ENCODE measurements around the gene CEP131. TPM values are rescaled to one million over a fixed set of nuclear protein-coding genes. Genes with fewer than 3 reads are reported as not detected.
A peak's percentile ranks its signal among the peaks of the same experiment; 100 is the strongest.
"Not testable (repeated sequence)": the region's sequence is repeated elsewhere in the genome, so short reads cannot be mapped to it uniquely, and the experiment has no call there.

The CEP131 gene
- total RNA-seq, 1 donor from 2014 or later = 35.1 TPM

DNA sequence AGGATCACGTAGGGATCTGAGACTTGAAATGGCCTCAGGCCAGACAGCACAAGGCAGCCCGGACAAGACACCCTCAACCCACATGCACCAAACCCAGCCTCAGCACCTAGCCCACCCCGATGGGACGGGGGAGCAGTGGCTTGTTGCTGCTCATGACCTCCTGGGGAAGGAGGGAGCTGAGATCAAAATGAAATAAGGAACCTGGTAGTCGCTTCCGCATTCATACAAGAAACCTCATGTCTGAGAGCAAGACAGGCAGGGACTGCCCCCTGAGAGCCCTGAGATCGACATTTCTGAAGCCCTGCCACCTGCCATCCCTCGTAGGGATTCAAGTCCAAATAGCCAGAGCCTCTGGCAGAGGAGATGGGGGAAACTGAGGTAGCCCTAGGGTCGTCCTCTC lies 5.7 kb upstream of the CEP131 start:
- peak; percentile 12 for DNase-seq
- TF ChIP-seq, protein P1, sequence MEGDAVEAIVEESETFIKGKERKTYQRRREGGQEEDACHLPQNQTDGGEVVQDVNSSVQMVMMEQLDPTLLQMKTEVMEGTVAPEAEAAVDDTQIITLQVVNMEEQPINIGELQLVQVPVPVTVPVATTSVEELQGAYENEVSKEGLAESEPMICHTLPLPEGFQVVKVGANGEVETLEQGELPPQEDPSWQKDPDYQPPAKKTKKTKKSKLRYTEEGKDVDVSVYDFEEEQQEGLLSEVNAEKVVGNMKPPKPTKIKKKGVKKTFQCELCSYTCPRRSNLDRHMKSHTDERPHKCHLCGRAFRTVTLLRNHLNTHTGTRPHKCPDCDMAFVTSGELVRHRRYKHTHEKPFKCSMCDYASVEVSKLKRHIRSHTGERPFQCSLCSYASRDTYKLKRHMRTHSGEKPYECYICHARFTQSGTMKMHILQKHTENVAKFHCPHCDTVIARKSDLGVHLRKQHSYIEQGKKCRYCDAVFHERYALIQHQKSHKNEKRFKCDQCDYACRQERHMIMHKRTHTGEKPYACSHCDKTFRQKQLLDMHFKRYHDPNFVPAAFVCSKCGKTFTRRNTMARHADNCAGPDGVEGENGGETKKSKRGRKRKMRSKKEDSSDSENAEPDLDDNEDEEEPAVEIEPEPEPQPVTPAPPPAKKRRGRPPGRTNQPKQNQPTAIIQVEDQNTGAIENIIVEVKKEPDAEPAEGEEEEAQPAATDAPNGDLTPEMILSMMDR (IDR thresholded peaks at IDR 0.05; ENCODE audit: partially characterized antibody, unreplicated experiment) = no peak
- peaks cover 13% of the 10 kb centered on the region for H3K9me3 Mint-ChIP-seq (ENCODE audit: unreplicated experiment)
- peak overlapping the region; percentile 39 for H3K27ac Mint-ChIP-seq (ENCODE audit: unreplicated experiment)
- peak overlapping the region; percentile 18 for H3K4me3 Mint-ChIP-seq (ENCODE audit: unreplicated experiment)
- peaks cover 9% of the 10 kb centered on the region for H3K4me1 Mint-ChIP-seq (ENCODE audit: low read depth, unreplicated experiment)
- peaks cover 15% of the 10 kb centered on the region for H3K36me3 Mint-ChIP-seq (ENCODE audit: unreplicated experiment)
- H3K27me3 Mint-ChIP-seq (ENCODE audit: unreplicated experiment) = peaks cover 11% of the 10 kb centered on the region

DNA sequence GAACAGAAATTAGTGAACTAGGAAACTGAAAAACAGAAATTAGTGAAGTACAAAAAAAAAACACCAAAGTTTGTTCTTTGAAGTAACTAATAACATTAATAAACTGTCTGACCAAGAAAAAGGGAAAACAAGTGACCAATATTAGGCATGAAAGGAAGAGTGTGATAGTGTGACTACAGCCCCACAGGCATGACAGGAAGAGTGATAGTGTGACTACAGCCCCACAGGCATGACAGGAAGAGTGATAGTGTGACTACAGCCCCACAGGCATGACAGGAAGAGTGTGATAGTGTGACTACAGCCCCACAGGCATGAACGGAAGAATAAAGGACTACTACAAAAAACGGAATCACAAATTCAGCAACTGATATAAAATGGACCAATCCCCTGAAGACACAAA lies 4.9 kb upstream of the CEP131 start:
- Mint-ChIP-seq H3K27ac (ENCODE audit: unreplicated experiment) (peak overlapping the region; percentile 1), H3K9me3 (ENCODE audit: unreplicated experiment) (peaks cover 13% of the 10 kb centered on the region), H3K27me3 (ENCODE audit: unreplicated experiment) (peaks cover 11% of the 10 kb centered on the region), H3K36me3 (ENCODE audit: unreplicated experiment) (peaks cover 15% of the 10 kb centered on the region)
- not testable (repeated sequence) for H3K4me3 Mint-ChIP-seq (ENCODE audit: unreplicated experiment); H3K4me1 Mint-ChIP-seq (ENCODE audit: low read depth, unreplicated experiment); DNase-seq

DNA sequence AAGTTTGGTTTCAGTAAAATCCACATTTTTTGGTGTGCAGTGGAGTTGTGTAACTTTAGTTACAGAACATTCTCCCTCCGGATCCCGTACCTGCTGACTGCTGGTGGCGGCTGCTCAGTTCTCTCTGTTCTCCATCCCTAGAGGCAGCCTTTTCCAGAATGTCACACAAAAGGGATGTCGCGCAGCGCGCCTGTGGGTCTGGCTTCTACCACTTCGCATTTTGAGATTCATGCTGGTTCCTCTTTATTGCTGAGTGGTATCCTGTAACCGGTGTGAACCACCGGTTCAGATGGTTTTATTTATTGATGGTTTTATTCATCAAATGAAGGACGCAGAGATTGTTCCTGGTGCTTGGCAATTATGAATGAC lies 981 bp upstream of the CEP131 start:
- TF ChIP-seq, protein P1 (IDR thresholded peaks at IDR 0.05; ENCODE audit: partially characterized antibody, unreplicated experiment) = no peak
- H3K4me1 Mint-ChIP-seq (ENCODE audit: low read depth, unreplicated experiment) = peaks cover 13% of the 10 kb centered on the region
- H3K4me3 Mint-ChIP-seq (ENCODE audit: unreplicated experiment) = peak overlapping the region; percentile 91
- no peak overlapping the region for H3K27ac Mint-ChIP-seq (ENCODE audit: unreplicated experiment)
- DNase-seq = no peak
- peaks cover 10% of the 10 kb centered on the region for H3K36me3 Mint-ChIP-seq (ENCODE audit: unreplicated experiment)
- H3K9me3 Mint-ChIP-seq (ENCODE audit: unreplicated experiment) = peaks cover 13% of the 10 kb centered on the region
- H3K27me3 Mint-ChIP-seq (ENCODE audit: unreplicated experiment) = peaks cover 4% of the 10 kb centered on the region

DNA sequence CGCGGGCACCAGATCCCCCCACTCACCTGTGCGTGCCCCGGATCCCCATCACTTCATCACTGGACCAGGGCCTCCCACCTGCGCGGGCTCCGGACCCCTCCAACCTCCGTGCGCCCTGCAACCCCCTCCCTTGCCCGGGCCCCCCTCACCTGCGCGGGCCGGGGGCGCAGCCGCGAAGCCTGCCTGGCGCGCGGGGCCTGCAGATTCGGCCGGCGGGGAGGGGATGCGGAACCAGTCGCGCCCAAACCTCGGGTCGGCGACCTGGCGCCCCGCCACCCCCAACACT lies 202 bp downstream of the CEP131 start:
- Mint-ChIP-seq H3K4me1 (ENCODE audit: low read depth, unreplicated experiment) (peaks cover 9% of the 10 kb centered on the region), H3K36me3 (ENCODE audit: unreplicated experiment) (peaks cover 7% of the 10 kb centered on the region), H3K4me3 (ENCODE audit: unreplicated experiment) (no peak overlapping the region), H3K27me3 (ENCODE audit: unreplicated experiment) (peaks cover 4% of the 10 kb centered on the region), H3K9me3 (ENCODE audit: unreplicated experiment) (peaks cover 13% of the 10 kb centered on the region), H3K27ac (ENCODE audit: unreplicated experiment) (no peak overlapping the region)
- TF ChIP-seq, protein P1 (IDR thresholded peaks at IDR 0.05; ENCODE audit: partially characterized antibody, unreplicated experiment) = no peak
- DNase-seq = no peak

DNA sequence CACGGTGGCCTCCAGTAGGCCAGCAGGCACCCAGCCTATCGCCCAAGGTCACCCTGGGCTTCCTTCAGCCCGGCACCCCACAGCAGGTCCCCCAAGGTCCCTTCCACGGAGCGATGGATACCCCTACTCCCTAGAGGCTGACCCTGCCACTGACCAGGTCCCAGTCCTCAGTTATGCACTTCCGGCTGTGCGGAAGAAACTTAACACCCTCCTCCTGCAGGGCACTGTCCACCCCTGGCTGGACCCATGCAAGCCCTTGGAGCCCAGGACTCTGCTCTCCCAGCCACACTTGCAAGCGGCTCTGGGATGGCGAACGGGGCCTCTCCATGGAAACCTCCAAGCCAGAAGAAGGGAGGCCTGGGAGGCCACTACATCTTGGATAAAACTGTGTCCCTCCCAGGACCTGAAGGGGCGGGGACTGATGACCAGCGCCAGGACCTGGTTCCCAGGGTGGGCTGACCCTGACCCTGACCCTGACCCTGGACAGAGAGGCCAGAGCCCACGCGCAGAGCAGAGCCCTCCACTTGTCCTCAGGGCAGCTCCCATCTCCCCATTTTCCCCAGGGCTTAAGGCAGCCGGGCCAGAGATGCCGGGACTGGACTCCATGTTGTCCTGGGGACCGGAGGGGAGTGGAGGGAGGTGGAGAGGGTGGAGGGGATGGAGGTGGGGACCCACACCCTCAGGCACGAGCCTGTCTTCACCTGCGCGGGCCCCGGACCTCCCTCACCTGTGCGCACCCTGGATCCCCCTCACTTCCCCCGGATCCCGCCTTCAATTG lies 734 bp downstream of the CEP131 start:
- no peak for DNase-seq
- H3K27ac Mint-ChIP-seq (ENCODE audit: unreplicated experiment) = no peak overlapping the region

More for the DNA sequence above, 734 bp downstream of the CEP131 start:
- TF ChIP-seq, protein P1 (IDR thresholded peaks at IDR 0.05; ENCODE audit: partially characterized antibody, unreplicated experiment) = no peak
- H3K9me3 Mint-ChIP-seq (ENCODE audit: unreplicated experiment) = peaks cover 13% of the 10 kb centered on the region
- peaks cover 9% of the 10 kb centered on the region for H3K4me1 Mint-ChIP-seq (ENCODE audit: low read depth, unreplicated experiment)
- H3K27me3 Mint-ChIP-seq (ENCODE audit: unreplicated experiment) = peaks cover 9% of the 10 kb centered on the region
- peak overlapping the region; percentile 78 for H3K4me3 Mint-ChIP-seq (ENCODE audit: unreplicated experiment)
- H3K36me3 Mint-ChIP-seq (ENCODE audit: unreplicated experiment) = peaks cover 7% of the 10 kb centered on the region
